HuH-7.5 (cell line): ENCODE results near the gene ATP1A4.

Experiments used
- DNase-seq: peaks from one replicate; pipeline ENCODE4 v3.0.0; 2011; ENCODE audit warnings: low spot score

Gene ATP1A4

GRCh38 chr1:160206421-160207117 is 55.2 kb downstream of the ATP1A4 start:
- no peak for DNase-seq

GRCh38 chr1:160207118-160207650 is 55.8 kb downstream of the ATP1A4 start:
- DNase-seq, result no peak

GRCh38 chr1:160207771-160208556 is 56.6 kb downstream of the ATP1A4 start:
- DNase-seq, result no peak

- DNase-seq, result no peak
Observed at GRCh38 chr1:160208557-160209320, 57.3 kb downstream of the ATP1A4 start.

- DNase-seq, result no peak
Observed at GRCh38 chr1:160209321-160210046, 58.1 kb downstream of the ATP1A4 start.

- no peak for DNase-seq
Observed at GRCh38 chr1:160210561-160210960, 59.2 kb downstream of the ATP1A4 start.

- no peak for DNase-seq
Observed at GRCh38 chr1:160211046-160211790, 59.8 kb downstream of the ATP1A4 start.

GRCh38 chr1:160214481-160215140 is 63.2 kb downstream of the ATP1A4 start:
- DNase-seq, result no peak

GRCh38 chr1:160216301-160216700 is 64.9 kb downstream of the ATP1A4 start:
- no peak for DNase-seq

GRCh38 chr1:160217481-160218051 is 66.2 kb downstream of the ATP1A4 start:
- no peak for DNase-seq

- no peak for DNase-seq
Observed at GRCh38 chr1:160219062-160219929, 67.9 kb downstream of the ATP1A4 start.

- DNase-seq, result no peak
Observed at GRCh38 chr1:160220301-160220700, 68.9 kb downstream of the ATP1A4 start.

GRCh38 chr1:160221089-160221488 is 69.7 kb downstream of the ATP1A4 start:
- no peak for DNase-seq

GRCh38 chr1:160222546-160222945 is 71.1 kb downstream of the ATP1A4 start:
- DNase-seq, result no peak

GRCh38 chr1:160224606-160225005 is 73.2 kb downstream of the ATP1A4 start:
- DNase-seq, result no peak

- DNase-seq, result no peak
Observed at GRCh38 chr1:160225345-160225744, 73.9 kb downstream of the ATP1A4 start.

- no peak for DNase-seq
Observed at GRCh38 chr1:160226623-160227022, 75.2 kb downstream of the ATP1A4 start.

GRCh38 chr1:160227034-160227433 is 75.6 kb downstream of the ATP1A4 start:
- no peak for DNase-seq

GRCh38 chr1:160227561-160227960 is 76.2 kb downstream of the ATP1A4 start:
- no peak for DNase-seq
